Activated naive CD8-positive, alpha-beta T cell treated with anti-CD3 and anti-CD28 coated beads for 36 hours (primary cell): ENCODE data around the gene PYGM. TPM values are rescaled to one million over a fixed set of nuclear protein-coding genes. Genes with fewer than 3 reads are reported as not detected.

Source experiments
- DNase-seq: peaks from one replicate; pipeline ENCODE4 v3.0.0; 2021
- H3K27ac Mint-ChIP-seq: one replicate; pipeline ENCODE4 v1.8.0; 2022; ENCODE audit warnings: mild to moderate bottlenecking, moderate library complexity, mixed read lengths
- H3K27me3 Mint-ChIP-seq: one replicate; pipeline ENCODE4 v1.8.0; 2022; ENCODE audit warnings: mild to moderate bottlenecking, mixed read lengths
- H3K36me3 Mint-ChIP-seq: one replicate; pipeline ENCODE4 v1.8.0; 2021; ENCODE audit warnings: mild to moderate bottlenecking, mixed read lengths
- H3K4me1 Mint-ChIP-seq: one replicate; pipeline ENCODE4 v1.8.0; 2021; ENCODE audit warnings: mixed read lengths
- H3K4me3 Mint-ChIP-seq: one replicate; pipeline ENCODE4 v1.8.0; 2022; ENCODE audit warnings: mild to moderate bottlenecking, moderate library complexity, mixed read lengths
- H3K9me3 Mint-ChIP-seq: one replicate; pipeline ENCODE4 v1.8.0; 2022; ENCODE audit warnings: mixed read lengths
- total RNA-seq, 2 experiments: library from RNA; stranded (reverse); gene quantifications; one replicate each; pipeline ENCODE4 v1.2.3, GENCODE V29; 2021

PYGM gene
- total RNA-seq, 2 experiments from 2014 or later = 1.6 to 1.8 TPM

DNA sequence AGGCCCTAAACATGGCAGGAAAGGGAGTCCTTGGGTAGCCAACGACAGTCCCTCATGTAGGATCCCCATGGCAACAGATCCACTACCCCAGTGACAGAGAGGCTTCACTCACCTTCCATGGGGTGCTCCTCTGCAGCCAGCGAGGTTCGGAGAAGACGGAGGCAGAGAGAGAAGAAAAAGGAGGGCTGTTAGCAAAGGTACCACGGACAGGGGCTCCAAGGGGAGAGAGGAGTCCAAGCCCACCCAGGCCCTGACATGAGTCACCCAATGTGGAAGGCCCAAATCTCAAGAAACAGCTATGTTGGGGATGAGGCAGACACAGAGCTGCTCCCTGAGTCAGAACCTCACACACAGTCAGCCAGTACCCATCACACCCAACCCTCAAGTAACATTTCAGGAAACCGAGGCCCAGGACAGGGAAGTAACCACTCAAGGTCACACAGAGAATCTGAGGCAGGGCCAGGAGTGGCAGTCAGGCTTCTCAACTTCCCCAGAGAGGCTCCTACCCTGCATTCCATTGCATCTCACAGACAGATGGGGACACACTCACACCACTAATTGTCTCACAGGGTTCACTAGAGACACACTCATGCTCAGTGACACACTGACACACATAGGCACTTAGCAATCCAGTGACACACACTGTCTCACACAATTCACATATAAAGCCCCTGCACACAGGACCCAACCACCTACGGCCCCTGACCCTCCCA, 62.0 kb downstream of the PYGM start:
- no peaks in the 10 kb centered on the region for H3K9me3 Mint-ChIP-seq
- peaks cover 9% of the 10 kb centered on the region for H3K27me3 Mint-ChIP-seq
- DNase-seq = no peak
- no peaks in the 10 kb centered on the region for H3K36me3 Mint-ChIP-seq
- no peak overlapping the region for H3K27ac Mint-ChIP-seq
- H3K4me1 Mint-ChIP-seq = peaks cover 4% of the 10 kb centered on the region
- no peak overlapping the region for H3K4me3 Mint-ChIP-seq

Other genes with a start within 250 kb of the PYGM start
- not detected for gene SLC22A11, start 204.0 kb downstream of the PYGM start, total RNA-seq
- gene SLC22A12, start 168.8 kb downstream of the PYGM start, total RNA-seq = not detected
- under 1 TPM; 0.20 to 0.58 TPM for gene NRXN2, start 36.8 kb downstream of the PYGM start, total RNA-seq
- gene RASGRP2, start 15.8 kb downstream of the PYGM start, total RNA-seq = 1 to 10 TPM; 3.5 to 4.6 TPM
- 100 to 1,000 TPM; 453 to 463 TPM for gene SF1, start 18.6 kb upstream of the PYGM start, total RNA-seq
- gene MAP4K2, start 43.2 kb upstream of the PYGM start, total RNA-seq = 10 to 100 TPM; 60.4 to 63.8 TPM
- gene MEN1, start 50.6 kb upstream of the PYGM start, total RNA-seq = 10 to 100 TPM; 35.8 to 37.0 TPM
- gene CDC42BPG, start 84.7 kb upstream of the PYGM start, total RNA-seq = under 1 TPM; 0.46 to 0.54 TPM
- 100 to 1,000 TPM; 103 to 112 TPM for gene EHD1, start 118.6 kb upstream of the PYGM start, total RNA-seq
- 10 to 100 TPM; 17.3 to 18.0 TPM for gene ATG2A, start 157.2 kb upstream of the PYGM start, total RNA-seq
- gene PPP2R5B, start 164.7 kb upstream of the PYGM start, total RNA-seq = 10 to 100 TPM; 11.3 to 11.4 TPM
- gene GPHA2, start 175.9 kb upstream of the PYGM start, total RNA-seq = not detected
- under 1 TPM in 1 of 2 experiments, not detected in 1; 0.14 TPM for gene MAJIN, start 212.1 kb upstream of the PYGM start, total RNA-seq
- under 1 TPM in 1 of 2 experiments, not detected in 1; 0.08 TPM for gene BATF2, start 237.0 kb upstream of the PYGM start, total RNA-seq